Cardiac fibroblast (primary cell): ENCODE results near the gene MZT2B.
A peak's percentile ranks its signal among the peaks of the same experiment; 100 is the strongest.
"Not testable (repeated sequence)": the region's sequence is repeated elsewhere in the genome, so short reads cannot be mapped to it uniquely, and the experiment has no call there.

Experiments used
- DNase-seq, 2 donors: peaks; one replicate each; pipeline versions ENCODE4 v3.0.0 to v3.0.0-alpha.2; 2010; ENCODE audit warnings: low read depth in 2 of 2
- H3K4me3 ChIP-seq, 2 donors: replicated peaks in 1 of 2; 1 replicate in 1 of 2; 2 replicates in 1 of 2; pipeline ENCODE4 v1.5.1; 2011; ENCODE audit warnings: low read depth in 2 of 2, low read length in 2 of 2, mild to moderate bottlenecking in 2 of 2, moderate library complexity in 1 of 2
- TF ChIP-seq, protein P1 (sequence below): IDR thresholded peaks from one replicate; pipeline ENCODE4 v1.5.1; 2011; ENCODE audit warnings: low read depth, mild to moderate bottlenecking, low read length, inconsistent platforms

MZT2B gene

DNA sequence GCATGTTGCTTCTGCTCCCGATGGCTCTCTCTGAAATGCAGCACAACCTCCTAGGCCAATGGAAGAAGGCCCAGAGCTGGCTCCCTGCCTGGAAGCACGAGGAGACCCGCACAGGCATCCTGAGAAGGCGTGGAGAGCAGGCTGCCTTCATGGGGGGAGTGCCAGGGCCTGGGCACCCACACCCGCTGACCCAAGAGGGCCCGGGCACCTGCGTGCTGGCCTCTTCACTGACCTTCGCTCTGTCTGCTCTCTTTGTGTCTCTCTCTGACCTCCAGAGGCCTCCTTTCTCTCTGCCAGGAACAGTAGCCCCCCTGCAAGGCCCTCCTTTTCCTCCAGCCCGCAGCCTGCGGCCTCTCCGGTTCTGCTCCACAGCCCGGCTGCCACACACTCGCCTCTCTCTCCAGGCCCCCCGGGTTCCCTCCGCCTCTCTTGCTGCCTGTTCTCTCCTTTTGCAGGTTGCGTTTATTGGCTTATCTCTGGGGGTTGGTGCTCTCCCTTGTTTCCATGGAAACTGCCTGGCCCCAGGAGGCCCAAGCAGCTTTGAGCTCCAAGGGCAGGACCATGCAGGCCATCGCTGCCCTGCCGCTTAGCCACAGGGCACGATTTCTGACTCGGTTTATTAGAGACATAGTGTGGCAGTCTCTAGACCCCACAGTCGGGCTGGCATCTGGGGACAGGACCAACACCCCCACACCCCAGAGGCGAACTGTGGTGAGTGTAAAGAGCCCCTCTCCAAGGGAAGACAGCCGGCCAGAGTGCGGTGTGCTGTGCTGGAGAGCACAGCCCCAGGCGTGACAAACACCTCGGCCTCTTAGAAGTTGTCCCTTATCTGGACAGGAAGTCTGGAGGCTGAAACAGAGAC is 1.7 kb downstream of the MZT2B start:
- TF ChIP-seq, protein P1, sequence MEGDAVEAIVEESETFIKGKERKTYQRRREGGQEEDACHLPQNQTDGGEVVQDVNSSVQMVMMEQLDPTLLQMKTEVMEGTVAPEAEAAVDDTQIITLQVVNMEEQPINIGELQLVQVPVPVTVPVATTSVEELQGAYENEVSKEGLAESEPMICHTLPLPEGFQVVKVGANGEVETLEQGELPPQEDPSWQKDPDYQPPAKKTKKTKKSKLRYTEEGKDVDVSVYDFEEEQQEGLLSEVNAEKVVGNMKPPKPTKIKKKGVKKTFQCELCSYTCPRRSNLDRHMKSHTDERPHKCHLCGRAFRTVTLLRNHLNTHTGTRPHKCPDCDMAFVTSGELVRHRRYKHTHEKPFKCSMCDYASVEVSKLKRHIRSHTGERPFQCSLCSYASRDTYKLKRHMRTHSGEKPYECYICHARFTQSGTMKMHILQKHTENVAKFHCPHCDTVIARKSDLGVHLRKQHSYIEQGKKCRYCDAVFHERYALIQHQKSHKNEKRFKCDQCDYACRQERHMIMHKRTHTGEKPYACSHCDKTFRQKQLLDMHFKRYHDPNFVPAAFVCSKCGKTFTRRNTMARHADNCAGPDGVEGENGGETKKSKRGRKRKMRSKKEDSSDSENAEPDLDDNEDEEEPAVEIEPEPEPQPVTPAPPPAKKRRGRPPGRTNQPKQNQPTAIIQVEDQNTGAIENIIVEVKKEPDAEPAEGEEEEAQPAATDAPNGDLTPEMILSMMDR, result no peak
- DNase-seq, result peak; percentile 15 to 51
- peak overlapping the region; percentile 51 to 59 for H3K4me3 ChIP-seq

DNA sequence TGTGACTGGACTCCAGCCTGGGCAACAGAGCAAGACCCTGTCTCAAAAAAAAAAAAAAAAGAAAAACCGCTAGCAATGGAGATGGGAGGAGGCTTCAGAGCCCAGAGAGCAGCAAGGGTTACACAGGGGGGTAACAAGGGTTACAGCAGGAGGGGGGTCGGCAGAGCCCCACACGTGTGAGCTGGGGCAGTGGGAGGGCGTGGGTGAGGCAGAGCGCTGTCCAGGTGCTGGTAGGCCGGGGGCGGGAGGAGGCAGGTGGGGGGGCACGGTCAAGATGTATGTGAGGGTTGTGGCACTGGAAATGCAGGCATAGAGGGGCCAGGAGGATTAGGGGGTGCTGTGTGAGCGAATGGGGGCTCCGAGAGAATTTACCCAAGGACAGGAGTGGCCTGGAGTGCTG is 3.4 kb downstream of the MZT2B start:
- TF ChIP-seq, protein P1, result no peak
- H3K4me3 ChIP-seq, result no peak overlapping the region
- no peak for DNase-seq

GRCh38 chr2:130185896-130186295 is 3.8 kb downstream of the MZT2B start:
- TF ChIP-seq, protein P1, result no peak
- no peak for DNase-seq
- no peak overlapping the region for H3K4me3 ChIP-seq

DNA sequence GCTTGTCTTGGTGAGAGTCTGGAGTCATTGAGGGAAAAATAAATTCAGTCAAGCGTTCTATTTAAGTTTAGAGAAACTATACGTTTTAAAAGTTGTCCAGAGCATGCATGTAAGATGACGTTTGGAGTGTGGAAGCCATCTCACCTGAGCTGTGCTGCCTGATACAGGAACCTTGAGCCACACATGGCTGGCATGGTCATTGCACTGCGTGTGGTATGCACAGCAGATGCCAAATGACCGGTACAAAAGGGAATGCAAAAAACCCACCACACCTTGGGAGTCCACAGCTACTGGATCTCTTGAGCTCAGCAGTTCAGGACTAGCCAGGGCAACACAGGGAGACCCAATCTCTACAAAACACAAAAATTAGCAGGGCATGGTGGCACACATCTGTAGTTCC is 4.3 kb downstream of the MZT2B start:
- TF ChIP-seq, protein P1, result no peak
- DNase-seq, result no peak
- no peak overlapping the region for H3K4me3 ChIP-seq

- DNase-seq, result peak in 1 of 2 donors; percentile 3
- TF ChIP-seq, protein P1, result no peak
- no peak overlapping the region for H3K4me3 ChIP-seq
Observed at GRCh38 chr2:130187268-130187667, 5.2 kb downstream of the MZT2B start.

- not testable (repeated sequence) for H3K4me3 ChIP-seq, DNase-seq
Observed at GRCh38 chr2:130187859-130188792, 6.1 kb downstream of the MZT2B start.

DNA sequence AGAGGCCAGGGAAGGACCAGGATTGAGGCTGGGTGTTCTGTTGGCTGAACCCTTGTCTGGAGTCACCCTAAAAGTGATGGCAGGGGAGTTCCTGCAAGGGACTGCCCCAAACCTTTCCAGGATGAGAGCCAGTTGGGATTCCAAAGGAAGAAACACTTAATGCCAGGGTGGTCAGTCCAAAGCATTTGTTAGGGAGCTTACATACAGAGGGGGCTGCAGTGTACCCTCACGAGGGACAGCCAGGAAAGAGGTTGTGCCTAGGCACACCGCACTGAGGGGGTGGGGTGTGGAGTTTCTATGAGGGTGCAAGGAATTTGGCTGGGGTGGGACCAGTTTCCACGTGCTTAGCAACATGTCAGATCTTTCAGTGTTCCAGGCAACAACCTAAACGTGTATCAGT is 6.9 kb downstream of the MZT2B start:
- not testable (repeated sequence) for H3K4me3 ChIP-seq, DNase-seq
